Panc1 (cell line): Measurements from ENCODE around the gene XK. TPM values are rescaled to one million over a fixed set of nuclear protein-coding genes. Genes with fewer than 3 reads are reported as not detected.
"Not testable (repeated sequence)": the region's sequence is repeated elsewhere in the genome, so short reads cannot be mapped to it uniquely, and the experiment has no call there.

Experiments
- ATAC-seq: fragments of 200-7000 bp; cut with Tn5 transposase; 2 replicates; pipeline ENCODE4 v1.9.1; 2020; ENCODE audit warnings: mild to moderate bottlenecking, moderate library complexity
- BruUV-seq: library from RNA; stranded (reverse); fragments of 400-500 nt; replicated peaks from 2 replicates; lab custom pipeline; 2021; lab: Mats Ljungman, UMichigan
- CTCF ChIA-PET: fragments of 300-600 bp; sonication (Branson Sonifier 250); formaldehyde crosslinking; loops from one replicate; lab custom pipeline; 2022; ENCODE audit warnings: antibody characterized with exemption; lab: Charles Lee
- POLR2A ChIA-PET: fragments of 300-600 bp; sonication (Branson Sonifier 250); formaldehyde crosslinking; loops from one replicate; lab custom pipeline; 2022; ENCODE audit warnings: antibody characterized with exemption; lab: Charles Lee
- DNase-seq: peaks from one replicate; pipeline ENCODE4 v3.0.0-alpha.2; 2010; ENCODE audit warnings: low read depth, low spot score
- H3K27ac ChIP-seq: 2 replicates; pipeline ENCODE4 v1.5.1; 2011; ENCODE audit warnings: mild to moderate bottlenecking, low read length, inconsistent platforms
- H3K27me3 ChIP-seq: fragments of 200-500 bp; sonication (Bioruptor generic); 2 replicates; pipeline ENCODE4 v1.6.0; 2014; ENCODE audit warnings: low read length, inconsistent platforms; ENCODE audit not compliant: control insufficient read depth, insufficient read depth
- H3K36me3 ChIP-seq: fragments of 200-500 bp; sonication (Bioruptor generic); 2 replicates; pipeline ENCODE4 v1.5.1; 2014; ENCODE audit warnings: inconsistent platforms, mild to moderate bottlenecking, low read length, moderate library complexity; ENCODE audit not compliant: control insufficient read depth, insufficient read depth
- H3K4me1 ChIP-seq: 2 replicates; pipeline ENCODE4 v1.5.1; 2011; ENCODE audit warnings: inconsistent platforms, mild to moderate bottlenecking, low read length, moderate library complexity; ENCODE audit not compliant: control insufficient read depth, insufficient read depth
- H3K4me3 ChIP-seq, 2 experiments: 2 replicates each; pipeline ENCODE4 v1.5.1; 2011 to 2012; ENCODE audit warnings: low read depth in 2 of 2, low read length in 2 of 2, mild to moderate bottlenecking in 2 of 2, inconsistent platforms in 1 of 2, moderate library complexity in 1 of 2
- H3K9me3 ChIP-seq: fragments of 200-500 bp; sonication (Bioruptor generic); 2 replicates; pipeline ENCODE4 v1.5.1; 2014; ENCODE audit warnings: low read depth, mild to moderate bottlenecking, inconsistent platforms, low read length, moderate library complexity; ENCODE audit not compliant: control insufficient read depth, insufficient read depth
- CTCF ChIP-seq: fragments of 450-650 bp; IDR thresholded peaks from 2 replicates; pipeline ENCODE4 v1.5.1; 2017; ENCODE audit warnings: mild to moderate bottlenecking
- POLR2AphosphoS5 ChIP-seq: IDR thresholded peaks from 2 replicates; pipeline ENCODE4 v1.6.1; 2012; ENCODE audit warnings: mild to moderate bottlenecking, low read depth, low read length, moderate library complexity
- REST ChIP-seq, 2 experiments: IDR thresholded peaks; 2 replicates each; pipeline ENCODE4 v1.6.1; 2011 to 2012; ENCODE audit warnings: low read depth in 2 of 2, control low read depth in 1 of 2, low read length in 1 of 2, mild to moderate bottlenecking in 1 of 2, moderate library complexity in 1 of 2; ENCODE audit not compliant: insufficient read depth in 1 of 2
- SIN3A ChIP-seq: IDR thresholded peaks from 2 replicates; pipeline ENCODE4 v1.6.1; 2012; ENCODE audit warnings: low read depth, mild to moderate bottlenecking, low read length, moderate library complexity, borderline replicate concordance; ENCODE audit not compliant: insufficient read depth
- TCF7L2 ChIP-seq: IDR thresholded peaks from 2 replicates; pipeline ENCODE4 v1.6.1; 2011; ENCODE audit warnings: mild to moderate bottlenecking, low read depth, low read length, inconsistent platforms
- in situ Hi-C: cut with HindIII; loops from 2 replicates; pipeline ENCODE4 v1.10.0; 2016; ENCODE audit warnings: low sequenced_read_pairs, low pct_unique_long_range_greater_than_20kb
- intact Hi-C: fragments of 100-400 bp; cut with micrococcal nuclease; formaldehyde crosslinking; loops from one replicate; pipeline ENCODE4 v1.10.0; 2022; ENCODE audit not compliant: unreplicated experiment
- total RNA-seq: library from RNA; stranded (reverse); gene quantifications from one replicate; pipeline ENCODE4 v1.2.1, GENCODE V29; 2021; ENCODE audit not compliant: unreplicated experiment

Gene XK
- total RNA-seq, 1 experiment from 2014 or later = 1.3 TPM

DNA sequence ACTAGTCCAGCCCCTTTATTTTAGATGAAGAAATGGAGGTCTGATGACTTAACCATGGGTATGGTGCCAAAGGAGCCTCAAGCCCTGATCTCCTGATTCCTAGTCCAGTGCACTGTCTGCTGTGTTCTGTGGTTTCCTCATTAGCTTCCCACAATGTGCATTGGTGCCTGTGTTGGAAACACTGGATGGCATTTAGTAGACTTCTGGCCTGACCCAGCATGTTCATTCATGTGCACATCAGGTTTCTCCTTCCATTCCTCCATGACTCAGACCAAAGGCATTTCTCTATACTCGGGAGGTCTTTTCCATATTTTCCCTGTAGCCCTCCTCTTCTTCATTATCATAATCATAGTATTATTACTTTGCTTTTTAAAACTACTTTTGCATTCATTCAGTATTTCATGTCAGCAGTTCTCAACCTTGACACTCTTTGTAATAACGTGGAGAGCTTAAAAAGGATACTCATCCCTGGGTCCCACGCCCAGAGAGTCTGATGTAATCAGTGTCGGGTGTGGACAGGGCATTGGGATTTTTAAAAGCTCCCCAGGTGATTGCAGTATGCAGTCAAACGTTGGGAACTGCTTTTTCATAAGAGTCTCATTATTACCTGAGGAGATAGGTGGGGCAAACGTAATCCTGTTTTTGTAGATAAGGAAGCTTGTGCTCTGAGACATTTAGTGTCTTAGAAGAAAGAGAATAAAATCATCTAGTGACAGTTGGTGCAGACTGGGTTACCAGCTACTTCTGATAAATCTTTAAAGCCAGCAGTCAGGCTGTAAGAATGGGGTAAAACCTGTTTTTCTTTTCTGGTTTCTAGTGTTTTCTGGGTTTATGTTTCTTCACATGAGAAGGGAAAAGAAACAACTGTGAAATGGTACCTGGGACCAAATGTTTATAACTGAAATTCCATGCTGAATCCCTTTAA, 40.9 kb upstream of the XK start:
- no peak for ATAC-seq
- no peaks in the 10 kb centered on the region for H3K27me3 ChIP-seq
- no peaks in the 10 kb centered on the region for H3K9me3 ChIP-seq
- no peak overlapping the region for H3K4me3 ChIP-seq
- no peaks in the 10 kb centered on the region for H3K36me3 ChIP-seq
- H3K4me1 ChIP-seq = no peaks in the 10 kb centered on the region
- CTCF ChIA-PET = no interaction called here
- BruUV-seq = no TSS peak
- no peak overlapping the region for H3K27ac ChIP-seq
- DNase-seq = no peak
- intact Hi-C loops = no loop called here
- TF ChIP-seq POLR2AphosphoS5 = no peak
- TF ChIP-seq SIN3A = no peak
- no peak for TF ChIP-seq TCF7L2
- TF ChIP-seq REST (IDR thresholded peaks at IDR 0.05; ENCODE audit: insufficient read depth in 1 of 2, low read depth in 2 of 2, low read length in 1 of 2) = no peak
- TF ChIP-seq CTCF = no peak
- POLR2A ChIA-PET = no interaction called here
- in situ Hi-C loops = no loop called here

GRCh38 chrX:37646254-37646653, 39.3 kb upstream of the XK start:
- DNase-seq (no peak), ATAC-seq (no peak)
- Histone ChIP-seq H3K27ac (no peak overlapping the region), H3K27me3 (no peaks in the 10 kb centered on the region), H3K36me3 (no peaks in the 10 kb centered on the region), H3K4me3 (no peak overlapping the region), H3K4me1 (no peaks in the 10 kb centered on the region), H3K9me3 (no peaks in the 10 kb centered on the region)
- TF ChIP-seq SIN3A (no peak), POLR2AphosphoS5 (no peak), CTCF (no peak), TCF7L2 (no peak), REST (IDR thresholded peaks at IDR 0.05; ENCODE audit: insufficient read depth in 1 of 2, low read depth in 2 of 2, low read length in 1 of 2) (no peak)
- no TSS peak for BruUV-seq
- in situ Hi-C loops (no loop called here), intact Hi-C loops (no loop called here)
- POLR2A ChIA-PET = no interaction called here
- CTCF ChIA-PET = no interaction called here

GRCh38 chrX:37650879-37651278, 34.7 kb upstream of the XK start:
- H3K27me3 ChIP-seq, BruUV-seq, H3K4me1 ChIP-seq, POLR2A ChIA-PET, in situ Hi-C loops, intact Hi-C loops, H3K36me3 ChIP-seq, DNase-seq, H3K9me3 ChIP-seq, H3K4me3 ChIP-seq, H3K27ac ChIP-seq, ATAC-seq, CTCF ChIA-PET: not testable (repeated sequence)
